Esophagus squamous epithelium (tissue), 5 donors: Measurements from ENCODE around the gene KCNQ1. TPM values are rescaled to one million over a fixed set of nuclear protein-coding genes. Genes with fewer than 3 reads are reported as not detected.

Experiments
- DNase-seq: peaks from one replicate; lab custom pipeline; 2025; lab: John Stamatoyannopoulos, UW
- H3K27ac ChIP-seq, 4 donors: fragments of 200-600 bp; sonication (generic); one replicate each; pipeline ENCODE4 v1.5.1; 2016 to 2019; ENCODE audit warnings: mild to moderate bottlenecking in 1 of 4
- H3K27me3 ChIP-seq, 4 donors: fragments of 200-600 bp; sonication (generic); 1 replicate in 3 of 4; 2 replicates in 1 of 4; pipeline versions ENCODE4 v1.5.1 to v1.6.0; 2017 to 2021; ENCODE audit warnings: antibody characterized with exemption in 1 of 4
- H3K36me3 ChIP-seq, 3 donors: fragments of 200-600 bp; sonication (generic); one replicate each; pipeline ENCODE4 v1.5.1; 2016 to 2019
- H3K4me1 ChIP-seq, 3 donors: fragments of 200-600 bp; sonication (generic); one replicate each; pipeline ENCODE4 v1.5.1; 2017 to 2019
- H3K4me3 ChIP-seq, 4 donors: fragments of 200-600 bp; sonication (generic); 1 replicate in 3 of 4; 2 replicates in 1 of 4; pipeline ENCODE4 v1.5.1; 2016 to 2019; ENCODE audit warnings: mild to moderate bottlenecking in 2 of 4, moderate library complexity in 1 of 4
- H3K9me3 ChIP-seq, 3 donors: fragments of 200-600 bp; sonication (generic); one replicate each; pipeline ENCODE4 v1.5.1; 2016 to 2019
- CTCF ChIP-seq, 6 experiments: fragments of 450-650 bp in 4 of 6; fragments of 200-600 bp in 2 of 6; sonication (generic) in 2 of 6; IDR thresholded peaks; one replicate each; pipeline ENCODE4 v1.5.1; 2016 to 2019; ENCODE audit warnings: antibody characterized with exemption in 6 of 6, mild to moderate bottlenecking in 4 of 6, moderate library complexity in 4 of 6
- POLR2A ChIP-seq, 4 donors: fragments of 450-650 bp; IDR thresholded peaks; one replicate each; pipeline ENCODE4 v1.6.1; 2017; ENCODE audit warnings: antibody characterized with exemption in 4 of 4, mild to moderate bottlenecking in 4 of 4, moderate library complexity in 3 of 4
- WGBS, 2 donors: methylation state at CpG; one replicate each; pipeline ENCODE4 v1.1.5; 2018; 5-methylcytosine and 5-hydroxymethylcytosine counted together
- intact Hi-C: fragments of 100-400 bp; cut with DNase I; formaldehyde crosslinking; loops from one replicate; pipeline ENCODE4 v1.15.0; 2022
- total RNA-seq, 4 donors: library from RNA; depleted of rRNA; stranded (reverse); fragments of >200 nt; gene quantifications; one replicate each; pipeline ENCODE4 v1.1.0, GENCODE V29; 2016
- donor health status: DM: yes; HTN: yes; CAD: no.

Gene KCNQ1
- total RNA-seq, 4 donors from 2014 or later: 0.61 to 3.1 (median 0.72) TPM

- H3K9me3 ChIP-seq: no peaks in the 10 kb centered on the region
- H3K36me3 ChIP-seq: no peaks in the 10 kb centered on the region
- H3K4me3 ChIP-seq: no peak overlapping the region
- TF ChIP-seq POLR2A (IDR thresholded peaks at IDR 0.05): no peak
- no peak for TF ChIP-seq CTCF (IDR thresholded peaks at IDR 0.05)
- intact Hi-C loops: no loop called here
- no peaks in the 10 kb centered on the region for H3K4me1 ChIP-seq
- H3K27ac ChIP-seq: no peak overlapping the region
- WGBS, 2 donors: 94 to 96% methylated on average over 5 to 8 of the region's 13 CpGs
- DNase-seq: no peak
- no peaks in the 10 kb centered on the region for H3K27me3 ChIP-seq
Observed at GRCh38 chr11:2590131-2590964, 145.5 kb downstream of the KCNQ1 start.

GRCh38 chr11:2590965-2591754, 146.4 kb downstream of the KCNQ1 start:
- no peak overlapping the region for H3K4me3 ChIP-seq
- H3K9me3 ChIP-seq: no peaks in the 10 kb centered on the region
- no peaks in the 10 kb centered on the region for H3K4me1 ChIP-seq
- no peaks in the 10 kb centered on the region for H3K27me3 ChIP-seq
- DNase-seq: no peak
- no peak for TF ChIP-seq CTCF (IDR thresholded peaks at IDR 0.05)
- TF ChIP-seq POLR2A (IDR thresholded peaks at IDR 0.05): no peak
- no peak overlapping the region for H3K27ac ChIP-seq
- intact Hi-C loops: no loop called here
- no peaks in the 10 kb centered on the region for H3K36me3 ChIP-seq
- 88 to 97% methylated on average over 6 to 16 of the region's 28 CpGs for WGBS, 2 donors

- WGBS, 2 donors: 91 to 100% methylated on average over 3 to 8 of the region's 10 CpGs
- Histone ChIP-seq H3K27ac (no peak overlapping the region), H3K4me3 (no peak overlapping the region), H3K36me3 (no peaks in the 10 kb centered on the region), H3K9me3 (no peaks in the 10 kb centered on the region), H3K27me3 (no peaks in the 10 kb centered on the region), H3K4me1 (no peaks in the 10 kb centered on the region)
- no peak for DNase-seq
- intact Hi-C loops: no loop called here
- no peak for TF ChIP-seq CTCF (IDR thresholded peaks at IDR 0.05)
- no peak for TF ChIP-seq POLR2A (IDR thresholded peaks at IDR 0.05)
Observed at GRCh38 chr11:2591805-2592204, 147.0 kb downstream of the KCNQ1 start.

- intact Hi-C loops: no loop called here
- H3K9me3 ChIP-seq: no peaks in the 10 kb centered on the region
- WGBS, 2 donors: 75 to 95% methylated on average over 3 to 5 of the region's 16 CpGs
Observed at GRCh38 chr11:2592559-2593392, 148.0 kb downstream of the KCNQ1 start.

More at GRCh38 chr11:2592559-2593392, 148.0 kb downstream of the KCNQ1 start:
- TF ChIP-seq CTCF (IDR thresholded peaks at IDR 0.05) (no peak), POLR2A (IDR thresholded peaks at IDR 0.05) (no peak)
- Histone ChIP-seq H3K4me1 (no peaks in the 10 kb centered on the region), H3K36me3 (no peaks in the 10 kb centered on the region), H3K27ac (no peak overlapping the region), H3K4me3 (no peak overlapping the region), H3K27me3 (no peaks in the 10 kb centered on the region)
- no peak for DNase-seq
